HUES48 (cell line): Measurements from ENCODE around the gene LRRC74B.
"Not testable (repeated sequence)": the region's sequence is repeated elsewhere in the genome, so short reads cannot be mapped to it uniquely, and the experiment has no call there.

Experiments used
- H3K27ac ChIP-seq: one replicate; pipeline ENCODE4 v1.7.0; 2013; ENCODE audit warnings: low read depth, low read length, inconsistent platforms
- H3K27me3 ChIP-seq: 2 replicates; pipeline ENCODE4 v1.6.1; 2013; ENCODE audit warnings: mild to moderate bottlenecking, low read length; ENCODE audit not compliant: control insufficient read depth, insufficient read depth
- H3K36me3 ChIP-seq: 2 replicates; pipeline ENCODE4 v1.6.1; 2013; ENCODE audit warnings: low read length; ENCODE audit not compliant: control insufficient read depth, insufficient read depth
- H3K4me1 ChIP-seq: 2 replicates; pipeline ENCODE4 v1.6.1; 2013; ENCODE audit warnings: mild to moderate bottlenecking, low read length; ENCODE audit not compliant: control insufficient read depth, insufficient read depth
- H3K4me3 ChIP-seq: 2 replicates; pipeline ENCODE4 v1.5.1; 2013; ENCODE audit warnings: mild to moderate bottlenecking, low read depth, low read length
- H3K9ac ChIP-seq: 2 replicates; pipeline ENCODE4 v1.6.1; 2013; ENCODE audit warnings: mild to moderate bottlenecking, low read depth, low read length, moderate library complexity
- H3K9me3 ChIP-seq: 2 replicates; pipeline ENCODE4 v1.6.1; 2013; ENCODE audit warnings: low read length; ENCODE audit not compliant: control insufficient read depth, insufficient read depth

The LRRC74B gene

GRCh38 chr22:21074102-21074715 is 28.5 kb downstream of the LRRC74B start:
- Histone ChIP-seq H3K9ac (no peak overlapping the region), H3K36me3 (no peaks in the 10 kb centered on the region), H3K4me1 (no peaks in the 10 kb centered on the region), H3K27ac (no peak overlapping the region), H3K4me3 (no peak overlapping the region), H3K27me3 (no peaks in the 10 kb centered on the region), H3K9me3 (no peaks in the 10 kb centered on the region)

GRCh38 chr22:21075516-21076138 is 29.9 kb downstream of the LRRC74B start:
- no peaks in the 10 kb centered on the region for H3K4me1 ChIP-seq
- no peak overlapping the region for H3K4me3 ChIP-seq
- no peak overlapping the region for H3K9ac ChIP-seq
- no peaks in the 10 kb centered on the region for H3K27me3 ChIP-seq
- H3K9me3 ChIP-seq: no peaks in the 10 kb centered on the region
- no peaks in the 10 kb centered on the region for H3K36me3 ChIP-seq
- no peak overlapping the region for H3K27ac ChIP-seq

GRCh38 chr22:21076912-21077625 is 31.3 kb downstream of the LRRC74B start:
- no peaks in the 10 kb centered on the region for H3K9me3 ChIP-seq
- H3K27ac ChIP-seq: no peak overlapping the region
- no peak overlapping the region for H3K4me3 ChIP-seq
- no peaks in the 10 kb centered on the region for H3K27me3 ChIP-seq
- no peaks in the 10 kb centered on the region for H3K36me3 ChIP-seq
- H3K4me1 ChIP-seq: no peaks in the 10 kb centered on the region
- no peak overlapping the region for H3K9ac ChIP-seq

GRCh38 chr22:21077884-21078508 is 32.2 kb downstream of the LRRC74B start:
- Histone ChIP-seq H3K4me1 (no peaks in the 10 kb centered on the region), H3K9me3 (no peaks in the 10 kb centered on the region), H3K9ac (no peak overlapping the region), H3K27me3 (no peaks in the 10 kb centered on the region), H3K27ac (no peak overlapping the region), H3K36me3 (no peaks in the 10 kb centered on the region), H3K4me3 (no peak overlapping the region)

DNA sequence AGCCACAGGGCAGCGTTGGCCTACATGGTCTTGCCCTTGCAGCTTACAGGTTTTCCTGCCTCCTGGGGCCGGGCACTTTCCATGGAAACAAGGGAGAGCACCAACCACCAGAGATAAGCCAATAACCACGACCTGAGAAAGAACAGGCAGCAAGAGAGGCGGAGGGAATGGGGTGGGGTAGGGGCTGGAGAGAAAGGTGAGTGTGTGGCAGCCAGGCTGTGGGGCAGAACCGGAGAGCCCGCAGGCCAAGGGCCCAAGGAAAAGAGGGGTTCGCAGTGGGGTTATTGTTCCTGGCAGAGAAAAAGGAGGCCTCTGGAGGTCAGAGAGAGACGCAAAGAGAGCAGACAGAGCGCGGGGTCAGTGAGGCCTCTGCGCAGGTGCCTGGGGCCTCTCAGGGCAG is 33.2 kb downstream of the LRRC74B start:
- no peak overlapping the region for H3K9ac ChIP-seq
- H3K4me3 ChIP-seq: no peak overlapping the region
- H3K9me3 ChIP-seq: no peaks in the 10 kb centered on the region
- no peaks in the 10 kb centered on the region for H3K4me1 ChIP-seq
- H3K27me3 ChIP-seq: no peaks in the 10 kb centered on the region
- no peak overlapping the region for H3K27ac ChIP-seq
- no peaks in the 10 kb centered on the region for H3K36me3 ChIP-seq

DNA sequence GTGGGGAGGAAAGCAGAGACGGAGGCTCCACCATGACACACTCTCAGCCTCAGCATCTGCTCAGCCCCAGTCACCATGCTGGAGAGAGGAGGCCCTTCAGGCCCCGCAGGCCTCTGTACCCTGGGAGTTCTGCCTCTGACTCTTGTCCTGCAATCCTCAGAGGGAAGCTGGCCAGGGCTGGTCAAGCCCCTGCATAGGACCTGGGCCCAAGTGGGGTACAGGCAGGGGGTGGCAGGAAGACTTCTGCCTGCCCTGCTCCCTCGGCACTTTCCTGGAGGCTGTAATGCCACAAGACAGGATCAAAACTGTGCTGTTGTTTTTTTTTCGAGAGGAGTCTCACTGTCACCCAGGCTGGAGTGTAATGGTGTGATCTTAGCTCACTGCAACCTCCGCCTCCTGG is 33.7 kb downstream of the LRRC74B start:
- Histone ChIP-seq H3K27me3 (no peaks in the 10 kb centered on the region), H3K9me3 (no peaks in the 10 kb centered on the region), H3K36me3 (no peaks in the 10 kb centered on the region), H3K27ac (no peak overlapping the region), H3K4me1 (no peaks in the 10 kb centered on the region), H3K9ac (no peak overlapping the region), H3K4me3 (no peak overlapping the region)

GRCh38 chr22:21080435-21081137 is 34.8 kb downstream of the LRRC74B start:
- no peak overlapping the region for H3K4me3 ChIP-seq
- no peaks in the 10 kb centered on the region for H3K36me3 ChIP-seq
- H3K9me3 ChIP-seq: no peaks in the 10 kb centered on the region
- H3K27me3 ChIP-seq: no peaks in the 10 kb centered on the region
- H3K4me1 ChIP-seq: no peaks in the 10 kb centered on the region
- H3K9ac ChIP-seq: no peak overlapping the region
- H3K27ac ChIP-seq: no peak overlapping the region

GRCh38 chr22:21082248-21082647 is 36.5 kb downstream of the LRRC74B start:
- H3K27me3 ChIP-seq: no peaks in the 10 kb centered on the region
- H3K9me3 ChIP-seq: no peaks in the 10 kb centered on the region
- H3K4me1 ChIP-seq: no peaks in the 10 kb centered on the region
- H3K4me3 ChIP-seq: no peak overlapping the region
- H3K36me3 ChIP-seq: no peaks in the 10 kb centered on the region
- no peak overlapping the region for H3K9ac ChIP-seq
- no peak overlapping the region for H3K27ac ChIP-seq

GRCh38 chr22:21087119-21087518 is 41.4 kb downstream of the LRRC74B start:
- no peaks in the 10 kb centered on the region for H3K4me1 ChIP-seq
- H3K27me3 ChIP-seq: no peaks in the 10 kb centered on the region
- H3K4me3 ChIP-seq: no peak overlapping the region
- H3K27ac ChIP-seq: no peak overlapping the region
- no peaks in the 10 kb centered on the region for H3K36me3 ChIP-seq
- no peaks in the 10 kb centered on the region for H3K9me3 ChIP-seq
- no peak overlapping the region for H3K9ac ChIP-seq

DNA sequence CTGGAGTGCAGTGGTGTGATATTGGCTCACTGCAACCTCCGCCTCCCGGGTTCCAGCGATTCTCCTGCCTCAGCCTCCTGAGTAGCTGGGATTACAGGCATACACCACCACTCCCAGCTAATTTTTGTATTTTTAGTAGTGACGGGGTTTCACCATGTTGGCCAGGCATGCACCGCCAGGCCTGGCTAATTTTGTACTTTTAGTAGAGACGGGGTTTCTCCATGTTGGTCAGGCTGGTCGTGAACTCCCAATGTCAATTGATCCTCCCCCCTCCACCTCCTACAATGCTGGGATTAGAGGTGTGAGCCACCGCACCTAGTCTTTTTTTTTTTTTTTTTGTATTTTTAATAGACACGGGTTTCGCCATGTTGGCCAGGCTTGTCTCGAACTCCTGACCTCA is 42.2 kb downstream of the LRRC74B start:
- not testable (repeated sequence) for H3K27me3 ChIP-seq, H3K36me3 ChIP-seq, H3K9ac ChIP-seq, H3K4me3 ChIP-seq, H3K4me1 ChIP-seq, H3K9me3 ChIP-seq, H3K27ac ChIP-seq
